PC-3 (cell line): Measurements from ENCODE around the gene MTHFD1L. TPM values are rescaled to one million over a fixed set of nuclear protein-coding genes. Genes with fewer than 3 reads are reported as not detected.

Experiments used
- ATAC-seq: fragments of 200-7000 bp; cut with Tn5 transposase; 2 replicates; pipeline ENCODE4 v1.9.1; 2020; ENCODE audit warnings: mild to moderate bottlenecking, moderate library complexity
- BruUV-seq: library from RNA; stranded (reverse); fragments of 400-500 nt; replicated peaks from 2 replicates; lab custom pipeline; 2021; lab: Mats Ljungman, UMichigan
- CTCF ChIA-PET: fragments of 300-600 bp; sonication (Branson Sonifier 250); formaldehyde crosslinking; loops from one replicate; lab custom pipeline; 2022; ENCODE audit warnings: antibody characterized with exemption; lab: Charles Lee
- POLR2A ChIA-PET: fragments of 300-600 bp; sonication (Branson Sonifier 250); formaldehyde crosslinking; loops from one replicate; lab custom pipeline; 2022; ENCODE audit warnings: antibody characterized with exemption; ENCODE audit not compliant: unreplicated experiment; lab: Charles Lee
- DNase-seq: peaks from one replicate; pipeline ENCODE4 v3.0.0-alpha.2; 2015
- H2AFZ ChIP-seq: fragments of 300-600 bp; sonication (generic); 2 replicates; pipeline ENCODE4 v1.6.0; 2016; ENCODE audit warnings: antibody characterized with exemption, low read length
- H3F3A ChIP-seq: fragments of 300-600 bp; sonication (generic); one replicate; pipeline ENCODE4 v1.6.0; 2017; ENCODE audit warnings: antibody characterized with exemption, low read length, control low read depth, mild to moderate bottlenecking; ENCODE audit not compliant: unreplicated experiment
- H3K27ac ChIP-seq: fragments of 300-600 bp; sonication (generic); 2 replicates; pipeline ENCODE4 v1.5.1; 2016; ENCODE audit warnings: mild to moderate bottlenecking, low read length
- H3K27me3 ChIP-seq: fragments of 300-600 bp; sonication (generic); 2 replicates; pipeline ENCODE4 v1.6.1; 2016; ENCODE audit warnings: low read length, mixed read lengths
- H3K36me3 ChIP-seq: fragments of 300-600 bp; sonication (generic); 2 replicates; pipeline ENCODE4 v1.6.1; 2016; ENCODE audit warnings: low read depth, mixed run types, low read length, mixed read lengths
- H3K4me1 ChIP-seq: fragments of 300-600 bp; sonication (generic); 2 replicates; pipeline ENCODE4 v1.5.1; 2016; ENCODE audit warnings: low read length; ENCODE audit not compliant: insufficient read depth
- H3K4me2 ChIP-seq: fragments of 300-600 bp; sonication (generic); 2 replicates; pipeline ENCODE4 v1.6.0; 2016; ENCODE audit warnings: low read length
- H3K4me3 ChIP-seq: fragments of 300-600 bp; sonication (generic); 2 replicates; pipeline ENCODE4 v1.5.1; 2016; ENCODE audit warnings: mild to moderate bottlenecking, low read length, mixed read lengths
- H3K79me2 ChIP-seq: fragments of 300-600 bp; sonication (generic); 2 replicates; pipeline ENCODE4 v1.6.1; 2017; ENCODE audit warnings: low read length, mixed read lengths
- H3K9ac ChIP-seq: fragments of 300-600 bp; sonication (generic); 2 replicates; pipeline ENCODE4 v1.6.0; 2016; ENCODE audit warnings: mild to moderate bottlenecking, low read length
- H3K9me2 ChIP-seq: fragments of 300-600 bp; sonication (generic); replicated peaks from 2 replicates; pipeline ENCODE4 v1.6.1; 2016; ENCODE audit warnings: mixed run types, low read length, mixed read lengths
- H3K9me3 ChIP-seq: fragments of 300-600 bp; sonication (generic); 2 replicates; pipeline ENCODE4 v1.6.1; 2016; ENCODE audit warnings: low read length, mixed read lengths
- H4K20me1 ChIP-seq: fragments of 300-600 bp; sonication (generic); 2 replicates; pipeline ENCODE4 v1.6.1; 2016; ENCODE audit warnings: low read length, mixed read lengths
- EZH2 ChIP-seq: fragments of 300-600 bp; sonication (generic); IDR thresholded peaks from one replicate; pipeline ENCODE4 v1.6.1; 2017; ENCODE audit warnings: antibody characterized with exemption, mild to moderate bottlenecking, low read length; ENCODE audit not compliant: unreplicated experiment
- EZH2phosphoT487 ChIP-seq: fragments of 300-600 bp; sonication (generic); IDR thresholded peaks from 2 replicates; pipeline ENCODE4 v1.6.1; 2018; ENCODE audit warnings: mild to moderate bottlenecking, antibody characterized with exemption, low read length, borderline replicate concordance
- intact Hi-C: fragments of 100-400 bp; cut with micrococcal nuclease; formaldehyde crosslinking; loops from 2 replicates; pipeline ENCODE4 v1.9.0; 2023
- total RNA-seq: library from RNA; depleted of rRNA; stranded (reverse); fragments of >200 nt; gene quantifications from 2 replicates; pipeline ENCODE4 v1.2.3, GENCODE V29; 2014
- TF ChIP-seq, protein P1 (sequence below): fragments of 300-600 bp; sonication (generic); conservative IDR thresholded peaks from 2 replicates; pipeline ENCODE4 v1.5.1; 2017; ENCODE audit warnings: antibody characterized with exemption, low read depth, mild to moderate bottlenecking, low read length

MTHFD1L gene
- total RNA-seq, 1 experiment from 2014 or later = 11.9 TPM

DNA sequence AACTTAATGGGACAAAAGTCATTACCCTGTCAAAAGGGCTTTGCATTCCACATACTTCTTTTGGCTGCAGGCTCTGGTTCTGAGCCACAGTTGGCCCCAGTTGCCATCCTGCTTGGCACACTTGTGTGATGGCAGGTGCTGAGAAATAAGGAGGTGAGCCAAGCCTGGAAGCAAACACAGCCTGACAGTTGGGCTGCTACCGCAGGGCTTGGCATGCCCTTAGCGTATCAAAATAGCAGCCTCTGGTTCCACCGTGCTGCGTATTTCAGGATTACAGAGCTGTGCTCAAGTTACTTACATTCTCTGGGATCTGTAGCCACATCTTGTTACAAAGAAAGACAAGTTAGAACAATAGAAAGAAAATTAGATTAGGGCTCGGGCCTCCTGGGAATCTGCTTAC is 11.1 kb downstream of the MTHFD1L start:
- intact Hi-C loops = no loop called here
- Histone ChIP-seq H3K4me2 (no peak overlapping the region), H3K27me3 (no peaks in the 10 kb centered on the region), H4K20me1 (no peaks in the 10 kb centered on the region), H3K9me3 (no peaks in the 10 kb centered on the region), H3K9ac (no peak overlapping the region), H3K27ac (no peak overlapping the region), H3K36me3 (peaks cover 22% of the 10 kb centered on the region; the same call in 1 of the 2 replicates), H2AFZ (no peak overlapping the region), H3K4me3 (no peak overlapping the region), H3K9me2 (no peaks in the 10 kb centered on the region), H3K4me1 (peaks cover 11% of the 10 kb centered on the region), H3F3A (no peaks in the 10 kb centered on the region), H3K79me2 (peaks cover 70% of the 10 kb centered on the region)
- no TSS peak for BruUV-seq
- ATAC-seq (no peak; the same call in 1 of the 2 replicates), DNase-seq (no peak)
- ChIA-PET CTCF (no interaction called here), POLR2A (no interaction called here)
- no peak for TF ChIP-seq EZH2
- TF ChIP-seq EZH2phosphoT487 = no peak
- TF ChIP-seq, protein P1, sequence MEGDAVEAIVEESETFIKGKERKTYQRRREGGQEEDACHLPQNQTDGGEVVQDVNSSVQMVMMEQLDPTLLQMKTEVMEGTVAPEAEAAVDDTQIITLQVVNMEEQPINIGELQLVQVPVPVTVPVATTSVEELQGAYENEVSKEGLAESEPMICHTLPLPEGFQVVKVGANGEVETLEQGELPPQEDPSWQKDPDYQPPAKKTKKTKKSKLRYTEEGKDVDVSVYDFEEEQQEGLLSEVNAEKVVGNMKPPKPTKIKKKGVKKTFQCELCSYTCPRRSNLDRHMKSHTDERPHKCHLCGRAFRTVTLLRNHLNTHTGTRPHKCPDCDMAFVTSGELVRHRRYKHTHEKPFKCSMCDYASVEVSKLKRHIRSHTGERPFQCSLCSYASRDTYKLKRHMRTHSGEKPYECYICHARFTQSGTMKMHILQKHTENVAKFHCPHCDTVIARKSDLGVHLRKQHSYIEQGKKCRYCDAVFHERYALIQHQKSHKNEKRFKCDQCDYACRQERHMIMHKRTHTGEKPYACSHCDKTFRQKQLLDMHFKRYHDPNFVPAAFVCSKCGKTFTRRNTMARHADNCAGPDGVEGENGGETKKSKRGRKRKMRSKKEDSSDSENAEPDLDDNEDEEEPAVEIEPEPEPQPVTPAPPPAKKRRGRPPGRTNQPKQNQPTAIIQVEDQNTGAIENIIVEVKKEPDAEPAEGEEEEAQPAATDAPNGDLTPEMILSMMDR = no peak

DNA sequence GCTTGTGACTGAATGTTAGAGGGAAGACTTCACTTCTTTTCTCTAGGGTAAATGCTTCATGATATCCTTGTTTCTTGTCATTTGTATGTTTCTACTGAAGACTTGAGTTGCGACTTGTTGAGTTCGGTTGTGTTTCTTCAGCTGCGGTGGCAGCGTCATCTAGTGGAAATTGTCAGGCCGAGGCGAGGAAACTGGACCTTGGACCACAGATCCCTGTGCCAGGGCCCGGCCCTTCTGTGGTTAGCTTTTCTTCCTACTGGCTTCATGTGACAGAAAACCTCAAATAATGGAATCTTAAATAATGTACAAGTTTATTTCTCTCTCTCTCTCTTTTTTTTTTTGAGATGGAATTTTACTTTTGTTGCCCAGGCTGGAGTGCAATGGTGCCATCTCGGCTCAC is 12.4 kb downstream of the MTHFD1L start:
- no peaks in the 10 kb centered on the region for H3K9me3 ChIP-seq
- no peak overlapping the region for H2AFZ ChIP-seq
- peaks cover 24% of the 10 kb centered on the region for H3K4me1 ChIP-seq
- TF ChIP-seq EZH2phosphoT487 (no peak), EZH2 (no peak)
- TF ChIP-seq, protein P1 = no peak
- H3K4me3 ChIP-seq = no peak overlapping the region
- H3K27me3 ChIP-seq = no peaks in the 10 kb centered on the region
- ATAC-seq (no peak), DNase-seq (no peak)
- POLR2A ChIA-PET = no interaction called here
- BruUV-seq = no TSS peak
- peaks cover 18% of the 10 kb centered on the region; the same call in 1 of the 2 replicates for H3K36me3 ChIP-seq
- CTCF ChIA-PET = no interaction called here
- no peak overlapping the region for H3K9ac ChIP-seq
- peaks cover 6% of the 10 kb centered on the region for H3F3A ChIP-seq
- H3K79me2 ChIP-seq = peaks cover 60% of the 10 kb centered on the region
- no peak overlapping the region for H3K27ac ChIP-seq
- no peaks in the 10 kb centered on the region for H4K20me1 ChIP-seq
- H3K9me2 ChIP-seq = no peaks in the 10 kb centered on the region
- intact Hi-C loops = no loop called here
- H3K4me2 ChIP-seq = no peak overlapping the region

GRCh38 chr6:150878347-150879213 is 13.1 kb downstream of the MTHFD1L start:
- no TSS peak for BruUV-seq
- H3K9me2 ChIP-seq = no peaks in the 10 kb centered on the region
- H3K79me2 ChIP-seq = peaks cover 54% of the 10 kb centered on the region
- peaks cover 27% of the 10 kb centered on the region for H3K4me1 ChIP-seq
- no peaks in the 10 kb centered on the region for H3K27me3 ChIP-seq
- ChIA-PET CTCF (no interaction called here), POLR2A (no interaction called here)
- H3K4me3 ChIP-seq = no peak overlapping the region
- no peaks in the 10 kb centered on the region for H3K9me3 ChIP-seq
- peaks cover 6% of the 10 kb centered on the region for H3F3A ChIP-seq
- DNase-seq = no peak
- no peak overlapping the region for H3K9ac ChIP-seq
- peaks cover 22% of the 10 kb centered on the region; the same call in 1 of the 2 replicates for H3K36me3 ChIP-seq
- ATAC-seq = no peak
- no peaks in the 10 kb centered on the region for H4K20me1 ChIP-seq
- TF ChIP-seq EZH2 = no peak
- TF ChIP-seq, protein P1 = no peak
- TF ChIP-seq EZH2phosphoT487 = no peak
- no peak overlapping the region for H2AFZ ChIP-seq
- no peak overlapping the region for H3K27ac ChIP-seq
- intact Hi-C loops = no loop called here
- no peak overlapping the region for H3K4me2 ChIP-seq
